IPS-18c (cell line): ENCODE data around the gene RFTN1.

Experiments used
- H3K4me3 ChIP-seq: 2 replicates; pipeline ENCODE4 v1.7.0; 2013; ENCODE audit warnings: low read depth, mild to moderate bottlenecking, low read length, moderate library complexity; ENCODE audit not compliant: insufficient read depth
- H3K9me3 ChIP-seq: one replicate; pipeline ENCODE4 v1.6.1; 2013; ENCODE audit warnings: mild to moderate bottlenecking, low read length, moderate library complexity; ENCODE audit not compliant: control insufficient read depth, insufficient read depth

The RFTN1 gene

DNA sequence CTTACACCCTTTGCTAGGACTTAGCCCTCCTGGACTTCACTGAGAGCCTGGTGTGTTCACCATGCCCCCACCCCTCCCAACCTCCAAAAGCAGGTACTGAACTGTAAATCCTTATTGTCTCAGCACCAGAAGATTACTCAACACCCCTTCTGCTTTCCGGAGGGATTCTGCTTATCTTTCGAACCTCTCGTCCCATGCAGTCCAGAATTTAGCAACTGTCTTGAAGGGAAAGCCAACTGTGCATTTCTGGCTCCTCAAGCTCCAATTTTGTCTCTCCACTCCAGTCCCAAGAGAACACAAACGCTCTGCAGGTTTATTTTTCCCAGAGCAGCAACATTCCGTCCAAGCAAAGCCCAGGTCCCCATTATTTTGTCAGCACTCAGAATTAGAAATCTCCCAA is 49.6 kb downstream of the RFTN1 start:
- H3K9me3 ChIP-seq: no peaks in the 10 kb centered on the region
- no peak overlapping the region for H3K4me3 ChIP-seq

GRCh38 chr3:16463119-16463518 is 50.4 kb downstream of the RFTN1 start:
- H3K9me3 ChIP-seq: no peaks in the 10 kb centered on the region
- no peak overlapping the region for H3K4me3 ChIP-seq

GRCh38 chr3:16462679-16463078 is 50.8 kb downstream of the RFTN1 start:
- H3K4me3 ChIP-seq: no peak overlapping the region
- H3K9me3 ChIP-seq: no peaks in the 10 kb centered on the region

DNA sequence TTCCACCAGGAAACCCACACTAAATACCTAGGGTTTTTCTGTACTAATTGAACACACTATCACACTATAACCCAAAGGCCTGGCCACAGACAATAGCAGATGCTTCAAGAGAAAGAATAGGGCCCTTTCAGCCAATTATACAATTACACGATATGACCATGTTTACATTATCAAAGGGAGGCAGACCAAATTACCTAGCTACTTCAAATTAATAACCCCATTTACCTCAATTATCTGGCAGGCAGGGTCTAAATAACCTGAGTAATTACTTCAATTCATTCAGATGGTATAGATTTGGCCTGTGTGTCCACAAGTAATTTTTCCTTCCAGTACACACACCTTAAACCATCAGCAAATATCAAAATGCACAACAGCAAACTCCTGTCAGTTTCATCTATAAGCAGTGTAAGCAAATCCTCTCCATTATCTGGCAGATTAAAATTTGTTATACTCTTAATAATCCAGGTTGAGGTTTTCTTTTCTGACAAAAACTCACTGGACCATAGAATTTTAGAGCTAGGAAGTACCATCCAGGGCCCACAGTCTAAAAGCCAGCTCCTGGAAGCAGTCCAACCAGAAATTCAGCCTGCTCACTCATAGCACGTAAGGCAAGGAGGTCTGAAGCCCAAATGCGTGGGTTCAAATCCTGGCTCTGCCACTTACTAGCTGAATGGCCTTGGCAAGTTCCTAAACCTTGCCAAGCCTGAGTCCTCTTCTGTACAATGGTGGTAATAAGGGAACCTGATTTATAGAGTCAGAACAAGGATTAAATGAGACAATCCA is 51.8 kb downstream of the RFTN1 start:
- Histone ChIP-seq H3K4me3 (no peak overlapping the region), H3K9me3 (no peaks in the 10 kb centered on the region)

DNA sequence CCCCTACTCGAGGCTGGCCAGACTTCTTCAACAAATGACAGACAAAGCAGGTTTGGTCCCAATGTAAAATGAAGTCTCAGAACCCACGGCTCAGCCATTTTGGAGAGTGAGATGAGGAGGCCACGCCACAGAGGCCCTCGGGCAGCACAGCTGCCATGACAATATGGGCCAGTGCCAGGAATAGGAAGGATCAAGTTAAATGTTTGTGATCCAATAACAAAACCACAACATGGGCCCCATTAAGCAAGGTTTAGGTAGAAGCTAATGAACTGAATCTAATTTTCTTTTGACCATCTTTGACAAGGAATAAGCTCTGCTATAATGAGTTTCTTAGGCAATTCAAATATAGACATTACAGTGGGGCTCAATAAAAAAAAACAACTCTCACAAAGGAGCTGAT is 52.6 kb downstream of the RFTN1 start:
- Histone ChIP-seq H3K4me3 (no peak overlapping the region), H3K9me3 (no peaks in the 10 kb centered on the region)

- Histone ChIP-seq H3K4me3 (no peak overlapping the region), H3K9me3 (no peaks in the 10 kb centered on the region)
Observed at GRCh38 chr3:16460273-16460672, 53.2 kb downstream of the RFTN1 start.

DNA sequence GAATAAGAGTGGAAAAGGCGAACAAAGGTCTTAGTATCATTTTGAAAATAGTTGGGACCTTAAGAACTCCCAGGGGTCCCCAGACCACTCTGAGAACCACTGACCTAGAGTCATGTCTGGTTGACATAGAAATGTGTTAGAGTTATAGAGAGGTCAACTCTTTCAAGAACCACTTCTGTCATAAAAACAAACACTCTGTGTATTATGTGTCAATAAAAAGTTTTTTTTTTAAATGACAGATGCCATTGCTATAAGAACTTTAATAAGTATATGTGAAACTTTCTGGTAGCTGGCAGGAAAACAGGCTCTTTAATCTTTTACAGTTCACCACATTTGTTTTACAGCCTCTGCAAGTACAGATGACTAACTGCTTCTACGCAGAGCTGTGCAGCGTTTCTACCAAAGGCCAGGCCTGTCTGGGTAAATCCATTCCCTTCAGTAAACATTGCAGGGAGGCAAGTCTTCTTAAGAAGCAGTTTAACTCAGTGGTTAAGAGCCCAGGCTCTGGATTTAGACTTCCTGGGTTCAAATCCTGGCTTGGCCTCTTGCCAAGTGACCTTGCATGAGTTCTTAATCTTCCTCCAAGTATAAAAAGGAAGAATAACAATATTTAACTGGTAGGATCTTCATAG is 56.6 kb downstream of the RFTN1 start:
- Histone ChIP-seq H3K4me3 (no peak overlapping the region), H3K9me3 (no peaks in the 10 kb centered on the region)

GRCh38 chr3:16455966-16456365 is 57.5 kb downstream of the RFTN1 start:
- Histone ChIP-seq H3K9me3 (no peaks in the 10 kb centered on the region), H3K4me3 (no peak overlapping the region)

DNA sequence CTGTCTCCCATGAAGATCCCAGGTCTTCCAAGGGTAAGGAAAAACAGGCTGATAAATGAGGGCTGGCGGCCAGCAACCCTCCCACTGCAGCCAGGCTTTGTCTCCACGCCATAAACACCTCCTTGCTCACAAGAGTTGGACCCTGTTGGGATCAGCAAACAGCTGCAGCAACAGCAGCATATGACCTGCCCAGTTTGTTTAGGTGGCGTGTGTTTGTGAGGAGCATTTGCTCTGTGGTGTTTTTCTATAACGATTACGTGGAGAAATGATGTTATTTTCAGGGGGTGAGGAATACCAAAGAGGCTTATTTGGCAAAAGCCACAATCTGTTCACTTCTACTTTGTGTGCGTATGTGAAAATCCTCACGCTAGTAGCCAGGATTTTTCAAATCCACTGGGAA is 58.5 kb downstream of the RFTN1 start:
- H3K9me3 ChIP-seq: peaks cover 3% of the 10 kb centered on the region
- H3K4me3 ChIP-seq: no peak overlapping the region

- no peak overlapping the region for H3K4me3 ChIP-seq
- peaks cover 4% of the 10 kb centered on the region for H3K9me3 ChIP-seq
Observed at GRCh38 chr3:16452261-16452660, 61.2 kb downstream of the RFTN1 start.

- Histone ChIP-seq H3K9me3 (peaks cover 4% of the 10 kb centered on the region), H3K4me3 (no peak overlapping the region)
Observed at GRCh38 chr3:16449369-16449768, 64.1 kb downstream of the RFTN1 start.

DNA sequence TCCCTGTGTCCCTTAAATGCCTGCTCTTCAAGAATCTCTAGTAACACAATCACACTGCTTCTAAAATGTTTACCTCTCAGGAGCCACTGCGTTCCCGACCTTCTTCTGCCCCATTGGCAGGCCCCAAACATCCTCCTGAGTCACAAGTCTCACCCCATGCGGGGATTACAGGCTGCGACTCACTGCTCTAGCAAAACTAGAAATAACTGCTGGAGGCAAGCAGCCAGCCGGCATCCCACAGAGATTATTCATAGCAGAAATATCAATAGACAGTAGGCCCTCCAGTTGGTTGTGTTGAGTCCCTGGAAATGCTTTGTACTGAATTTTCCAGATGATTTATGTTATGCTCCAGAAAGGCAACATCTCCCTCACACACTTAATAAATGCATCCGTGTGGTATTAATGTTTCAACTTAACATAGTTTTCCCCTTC is 64.8 kb downstream of the RFTN1 start:
- peaks cover 4% of the 10 kb centered on the region for H3K9me3 ChIP-seq
- no peak overlapping the region for H3K4me3 ChIP-seq

DNA sequence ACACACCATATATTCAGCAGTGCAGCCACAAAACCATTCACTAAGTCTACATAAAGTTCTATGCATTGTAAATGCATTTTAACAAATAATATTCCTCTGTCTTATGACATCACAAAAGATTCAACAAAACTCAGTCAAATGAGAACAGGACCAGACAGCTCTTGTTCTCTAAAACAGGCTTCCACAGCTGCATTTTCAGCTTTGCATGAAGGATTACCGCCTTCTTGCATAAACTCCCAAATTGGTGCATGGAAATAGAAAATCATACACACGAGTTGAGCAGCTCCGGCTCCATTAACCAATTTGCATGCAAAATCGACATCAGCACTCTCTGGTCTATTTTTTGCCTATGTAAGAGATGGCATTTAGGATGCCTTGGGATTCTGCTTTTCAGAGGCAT is 66.4 kb downstream of the RFTN1 start:
- no peak overlapping the region for H3K4me3 ChIP-seq
- H3K9me3 ChIP-seq: peaks cover 4% of the 10 kb centered on the region

GRCh38 chr3:16444344-16444743 is 69.2 kb downstream of the RFTN1 start:
- Histone ChIP-seq H3K4me3 (no peak overlapping the region), H3K9me3 (no peaks in the 10 kb centered on the region)

DNA sequence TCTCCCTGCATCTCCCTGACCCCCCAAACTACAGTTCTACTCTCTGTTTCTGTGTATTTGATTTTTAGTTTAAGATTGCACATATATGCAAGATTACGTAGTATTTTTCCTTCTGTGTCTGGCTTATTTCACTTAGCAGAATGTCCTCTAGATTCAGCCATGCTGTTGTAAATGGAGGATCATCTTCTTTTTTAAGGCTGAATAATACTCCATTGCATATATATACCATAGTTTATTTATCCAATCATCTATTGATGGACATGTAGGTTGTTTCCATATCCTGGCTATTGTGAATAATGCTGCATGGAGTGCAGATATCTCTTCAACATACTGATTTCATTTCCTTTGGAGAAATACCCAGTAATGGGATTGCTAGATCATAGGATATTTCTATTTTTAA is 70.8 kb downstream of the RFTN1 start:
- no peak overlapping the region for H3K4me3 ChIP-seq

GRCh38 chr3:16441371-16441875 is 72.1 kb downstream of the RFTN1 start:
- H3K4me3 ChIP-seq: no peak overlapping the region
- no peaks in the 10 kb centered on the region for H3K9me3 ChIP-seq

More for the DNA sequence above, 70.8 kb downstream of the RFTN1 start:
- no peaks in the 10 kb centered on the region for H3K9me3 ChIP-seq

- H3K9me3 ChIP-seq: no peaks in the 10 kb centered on the region
- H3K4me3 ChIP-seq: no peak overlapping the region
Observed at GRCh38 chr3:16439848-16440708, 73.4 kb downstream of the RFTN1 start.
